OCI-M2 (cell line): ENCODE results near the gene KLHL3.

Experiments
- DNase-seq: peaks from one replicate; lab custom pipeline; 2025; ENCODE audit not compliant: unreplicated experiment; lab: John Stamatoyannopoulos, UW

KLHL3 gene

GRCh38 chr5:137635521-137635921 lies 100.4 kb downstream of the KLHL3 start:
- DNase-seq: no peak

- no peak for DNase-seq
Observed at GRCh38 chr5:137633896-137634295, 102.0 kb downstream of the KLHL3 start.

- no peak for DNase-seq
Observed at GRCh38 chr5:137632716-137633115, 103.2 kb downstream of the KLHL3 start.

- DNase-seq: no peak
Observed at GRCh38 chr5:137631453-137631852, 104.4 kb downstream of the KLHL3 start.

GRCh38 chr5:137630972-137631370 lies 104.9 kb downstream of the KLHL3 start:
- DNase-seq: no peak

- no peak for DNase-seq
Observed at GRCh38 chr5:137630216-137630971, 105.5 kb downstream of the KLHL3 start.

- peak; percentile 4 for DNase-seq
Observed at GRCh38 chr5:137629646-137630045, 106.2 kb downstream of the KLHL3 start.

GRCh38 chr5:137627706-137628105 lies 108.2 kb downstream of the KLHL3 start:
- no peak for DNase-seq

GRCh38 chr5:137627293-137627692 lies 108.6 kb downstream of the KLHL3 start:
- DNase-seq: no peak

GRCh38 chr5:137624786-137625349 lies 111.0 kb downstream of the KLHL3 start:
- DNase-seq: no peak

GRCh38 chr5:137622850-137623249 lies 113.0 kb downstream of the KLHL3 start:
- DNase-seq: no peak

GRCh38 chr5:137621861-137622823 lies 113.7 kb downstream of the KLHL3 start:
- no peak for DNase-seq

GRCh38 chr5:137621306-137621705 lies 114.6 kb downstream of the KLHL3 start:
- DNase-seq: no peak

- DNase-seq: no peak
Observed at GRCh38 chr5:137619191-137619870, 116.6 kb downstream of the KLHL3 start.

- DNase-seq: no peak
Observed at GRCh38 chr5:137618476-137618875, 117.4 kb downstream of the KLHL3 start.

- DNase-seq: no peak
Observed at GRCh38 chr5:137617528-137618205, 118.2 kb downstream of the KLHL3 start.

- no peak for DNase-seq
Observed at GRCh38 chr5:137616046-137616445, 119.8 kb downstream of the KLHL3 start.

GRCh38 chr5:137615171-137615775 lies 120.6 kb downstream of the KLHL3 start:
- no peak for DNase-seq

GRCh38 chr5:137613554-137614265 lies 122.2 kb downstream of the KLHL3 start:
- DNase-seq: no peak
